GM21786 (cell line): ENCODE data around the gene C22orf15.
"Not testable (repeated sequence)": the region's sequence is repeated elsewhere in the genome, so short reads cannot be mapped to it uniquely, and the experiment has no call there.

ENCODE experiments used
- ATAC-seq: cut with Tn5 transposase; IDR thresholded peaks from one replicate; pipeline ENCODE4 v1.9.1; 2021; ENCODE audit not compliant: unreplicated experiment

The C22orf15 gene

GRCh38 chr22:23762842-23763578 lies at the start of gene C22orf15:
Gene C22orf15, plus strand, starts transcription at chr22:23762990. Its CDS starts 317 bp downstream, at chr22:23763307.
- no peak for ATAC-seq

GRCh38 chr22:23713696-23714595 lies 48.8 kb upstream of the C22orf15 start:
- ATAC-seq, result no peak

GRCh38 chr22:23714596-23715578 lies 47.9 kb upstream of the C22orf15 start:
- ATAC-seq, result no peak

GRCh38 chr22:23715806-23716375 lies 46.9 kb upstream of the C22orf15 start:
- ATAC-seq, result no peak

- ATAC-seq, result peak; percentile 70
These were observed 45.7 kb upstream of the C22orf15 start for GRCh38 chr22:23716811-23717801.

GRCh38 chr22:23718371-23719165 lies 44.2 kb upstream of the C22orf15 start:
- ATAC-seq, result no peak

- ATAC-seq, result no peak
These were observed 41.9 kb upstream of the C22orf15 start for GRCh38 chr22:23720855-23721254.

GRCh38 chr22:23722160-23722559 lies 40.6 kb upstream of the C22orf15 start:
- no peak for ATAC-seq

- ATAC-seq, result no peak
These were observed 40.1 kb upstream of the C22orf15 start for GRCh38 chr22:23722724-23723123.

- ATAC-seq, result not testable (repeated sequence)
These were observed 34.7 kb upstream of the C22orf15 start for GRCh38 chr22:23728108-23728507.

GRCh38 chr22:23737696-23738095 lies 25.1 kb upstream of the C22orf15 start:
- ATAC-seq, result no peak

- ATAC-seq, result no peak
These were observed 20.1 kb upstream of the C22orf15 start for GRCh38 chr22:23742505-23743264.

GRCh38 chr22:23743303-23743705 lies 19.5 kb upstream of the C22orf15 start:
- no peak for ATAC-seq

GRCh38 chr22:23744001-23744400 lies 18.8 kb upstream of the C22orf15 start:
- ATAC-seq, result no peak

GRCh38 chr22:23744485-23744884 lies 18.3 kb upstream of the C22orf15 start:
- ATAC-seq, result no peak

GRCh38 chr22:23745791-23746190 lies 17.0 kb upstream of the C22orf15 start:
- ATAC-seq, result no peak

- ATAC-seq, result no peak
These were observed 12.9 kb upstream of the C22orf15 start for GRCh38 chr22:23749841-23750301.

GRCh38 chr22:23750367-23750713 lies 12.4 kb upstream of the C22orf15 start:
- ATAC-seq, result no peak
